ENCODE measurements around the gene PPP1R1A.

PPP1R1A gene

GRCh38 chr12:54571193-54572188 lies 17.0 kb downstream of the PPP1R1A start:
- no peaks in the 10 kb centered on the region for H3K9me3 ChIP-seq (ENCODE audit: insufficient read depth, low read depth, low read length)
- H3K4me1 ChIP-seq (ENCODE audit: insufficient read depth, low read length, poor library complexity, severe bottlenecking): no peaks in the 10 kb centered on the region
- H4K20me1 ChIP-seq (ENCODE audit: insufficient read depth, low read length, poor library complexity, severe bottlenecking): no peaks in the 10 kb centered on the region
- H3K9me2 ChIP-seq (replicated peaks; ENCODE audit: low read depth, low read length): no peaks in the 10 kb centered on the region
- TF ChIP-seq CTCF (conservative IDR thresholded peaks at IDR 0.05; ENCODE audit: low read length) (no peak), EZH2phosphoT487 (IDR thresholded peaks at IDR 0.05; ENCODE audit: borderline replicate concordance) (no peak)
- no peak overlapping the region for H3K4me2 ChIP-seq (ENCODE audit: low read depth, low read length, poor library complexity, severe bottlenecking)
- peaks cover 85% of the 10 kb centered on the region; the same call in 1 of the 2 replicates for H3K36me3 ChIP-seq (ENCODE audit: insufficient read depth, low read length)
- no peaks in the 10 kb centered on the region for H3K27me3 ChIP-seq (ENCODE audit: insufficient read depth, low read length, poor library complexity, severe bottlenecking)
- no peaks in the 10 kb centered on the region for H3F3A ChIP-seq (ENCODE audit: low read depth)
- no peak overlapping the region for H2AFZ ChIP-seq (ENCODE audit: low read length)
- no peak overlapping the region for H3K9ac ChIP-seq (ENCODE audit: low read depth, low read length, poor library complexity, severe bottlenecking)
- no peak overlapping the region for H3K4me3 ChIP-seq (ENCODE audit: low read length, poor library complexity, severe bottlenecking)
- H3K79me2 ChIP-seq (ENCODE audit: insufficient read depth, low read length): no peaks in the 10 kb centered on the region

- TF ChIP-seq CTCF (conservative IDR thresholded peaks at IDR 0.05; ENCODE audit: low read length) (no peak), EZH2phosphoT487 (IDR thresholded peaks at IDR 0.05; ENCODE audit: borderline replicate concordance) (no peak)
- Histone ChIP-seq H3K4me3 (ENCODE audit: low read length, poor library complexity, severe bottlenecking) (no peak overlapping the region), H3K9ac (ENCODE audit: low read depth, low read length, poor library complexity, severe bottlenecking) (no peak overlapping the region), H3K36me3 (ENCODE audit: insufficient read depth, low read length) (peaks cover 76% of the 10 kb centered on the region; the same call in 1 of the 2 replicates), H3K9me3 (ENCODE audit: insufficient read depth, low read depth, low read length) (no peaks in the 10 kb centered on the region), H3F3A (ENCODE audit: low read depth) (no peaks in the 10 kb centered on the region), H3K4me1 (ENCODE audit: insufficient read depth, low read length, poor library complexity, severe bottlenecking) (no peaks in the 10 kb centered on the region), H3K79me2 (ENCODE audit: insufficient read depth, low read length) (no peaks in the 10 kb centered on the region), H4K20me1 (ENCODE audit: insufficient read depth, low read length, poor library complexity, severe bottlenecking) (no peaks in the 10 kb centered on the region), H2AFZ (ENCODE audit: low read length) (no peak overlapping the region), H3K9me2 (replicated peaks; ENCODE audit: low read depth, low read length) (no peaks in the 10 kb centered on the region), H3K4me2 (ENCODE audit: low read depth, low read length, poor library complexity, severe bottlenecking) (no peak overlapping the region), H3K27me3 (ENCODE audit: insufficient read depth, low read length, poor library complexity, severe bottlenecking) (no peaks in the 10 kb centered on the region)
Observed at GRCh38 chr12:54569995-54570528, 18.4 kb downstream of the PPP1R1A start.

- H3K4me2 ChIP-seq (ENCODE audit: low read depth, low read length, poor library complexity, severe bottlenecking): no peak overlapping the region
- no peaks in the 10 kb centered on the region for H3F3A ChIP-seq (ENCODE audit: low read depth)
- TF ChIP-seq EZH2phosphoT487 (IDR thresholded peaks at IDR 0.05; ENCODE audit: borderline replicate concordance): no peak
- TF ChIP-seq CTCF (conservative IDR thresholded peaks at IDR 0.05; ENCODE audit: low read length): no peak
- H3K9ac ChIP-seq (ENCODE audit: low read depth, low read length, poor library complexity, severe bottlenecking): no peak overlapping the region
- H4K20me1 ChIP-seq (ENCODE audit: insufficient read depth, low read length, poor library complexity, severe bottlenecking): no peaks in the 10 kb centered on the region
- H3K79me2 ChIP-seq (ENCODE audit: insufficient read depth, low read length): no peaks in the 10 kb centered on the region
- no peak overlapping the region for H2AFZ ChIP-seq (ENCODE audit: low read length)
- H3K4me3 ChIP-seq (ENCODE audit: low read length, poor library complexity, severe bottlenecking): no peak overlapping the region
- no peaks in the 10 kb centered on the region for H3K4me1 ChIP-seq (ENCODE audit: insufficient read depth, low read length, poor library complexity, severe bottlenecking)
- H3K36me3 ChIP-seq (ENCODE audit: insufficient read depth, low read length): peaks cover 66% of the 10 kb centered on the region; the same call in 1 of the 2 replicates
- no peaks in the 10 kb centered on the region for H3K27me3 ChIP-seq (ENCODE audit: insufficient read depth, low read length, poor library complexity, severe bottlenecking)
- H3K9me3 ChIP-seq (ENCODE audit: insufficient read depth, low read depth, low read length): no peaks in the 10 kb centered on the region
- H3K9me2 ChIP-seq (replicated peaks; ENCODE audit: low read depth, low read length): no peaks in the 10 kb centered on the region
Observed at GRCh38 chr12:54569072-54569471, 19.4 kb downstream of the PPP1R1A start.
